ENCODE data around the gene FRY.
A peak's percentile ranks its signal among the peaks of the same experiment; 100 is the strongest.
"Not testable (repeated sequence)": the region's sequence is repeated elsewhere in the genome, so short reads cannot be mapped to it uniquely, and the experiment has no call there.

Gene FRY

DNA sequence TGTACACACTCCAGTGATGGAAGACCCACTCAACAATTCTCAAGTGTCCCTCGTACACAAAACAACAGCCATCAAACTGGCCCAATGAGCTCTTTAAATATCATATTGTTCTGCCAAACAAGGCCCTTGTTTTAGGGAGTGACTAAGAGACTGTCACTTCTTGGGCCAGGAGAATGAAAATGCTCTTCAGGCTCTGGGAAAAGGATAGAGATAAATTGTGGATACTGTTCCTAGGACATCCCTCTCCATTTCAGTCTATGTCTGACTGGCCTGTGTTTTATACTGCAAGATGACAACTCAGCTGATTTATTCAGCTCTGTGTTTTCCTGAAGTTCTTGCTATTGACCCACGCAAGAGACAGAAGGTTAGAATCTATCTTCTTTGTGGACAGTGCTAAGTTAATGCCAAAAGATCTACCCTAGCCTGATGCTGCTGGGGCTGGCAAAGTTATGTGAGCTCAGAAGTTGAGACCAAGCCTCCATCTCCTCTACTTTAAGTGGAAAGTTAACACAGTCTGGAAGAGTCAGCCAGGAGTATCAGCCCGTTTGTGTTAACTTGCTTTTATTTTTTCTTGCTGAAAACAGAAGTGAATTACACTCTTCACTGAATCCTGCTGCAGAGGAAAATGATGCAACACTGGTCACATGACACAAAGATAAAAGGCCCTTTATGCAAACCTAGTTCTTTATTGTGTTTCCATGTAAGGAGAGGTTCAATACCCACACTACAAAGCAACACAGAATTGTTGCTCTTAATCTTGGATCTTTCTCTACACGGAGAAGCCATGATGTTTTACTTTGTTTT, 14.6 kb downstream of the FRY start:
- DNase-seq (ENCODE audit: low read depth): no peak
- TF ChIP-seq, protein P1, sequence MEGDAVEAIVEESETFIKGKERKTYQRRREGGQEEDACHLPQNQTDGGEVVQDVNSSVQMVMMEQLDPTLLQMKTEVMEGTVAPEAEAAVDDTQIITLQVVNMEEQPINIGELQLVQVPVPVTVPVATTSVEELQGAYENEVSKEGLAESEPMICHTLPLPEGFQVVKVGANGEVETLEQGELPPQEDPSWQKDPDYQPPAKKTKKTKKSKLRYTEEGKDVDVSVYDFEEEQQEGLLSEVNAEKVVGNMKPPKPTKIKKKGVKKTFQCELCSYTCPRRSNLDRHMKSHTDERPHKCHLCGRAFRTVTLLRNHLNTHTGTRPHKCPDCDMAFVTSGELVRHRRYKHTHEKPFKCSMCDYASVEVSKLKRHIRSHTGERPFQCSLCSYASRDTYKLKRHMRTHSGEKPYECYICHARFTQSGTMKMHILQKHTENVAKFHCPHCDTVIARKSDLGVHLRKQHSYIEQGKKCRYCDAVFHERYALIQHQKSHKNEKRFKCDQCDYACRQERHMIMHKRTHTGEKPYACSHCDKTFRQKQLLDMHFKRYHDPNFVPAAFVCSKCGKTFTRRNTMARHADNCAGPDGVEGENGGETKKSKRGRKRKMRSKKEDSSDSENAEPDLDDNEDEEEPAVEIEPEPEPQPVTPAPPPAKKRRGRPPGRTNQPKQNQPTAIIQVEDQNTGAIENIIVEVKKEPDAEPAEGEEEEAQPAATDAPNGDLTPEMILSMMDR (IDR thresholded peaks at IDR 0.05; ENCODE audit: control insufficient read depth, extremely low read depth, insufficient read depth): no peak
- H3K4me3 ChIP-seq (ENCODE audit: low read depth, low read length): no peak overlapping the region

DNA sequence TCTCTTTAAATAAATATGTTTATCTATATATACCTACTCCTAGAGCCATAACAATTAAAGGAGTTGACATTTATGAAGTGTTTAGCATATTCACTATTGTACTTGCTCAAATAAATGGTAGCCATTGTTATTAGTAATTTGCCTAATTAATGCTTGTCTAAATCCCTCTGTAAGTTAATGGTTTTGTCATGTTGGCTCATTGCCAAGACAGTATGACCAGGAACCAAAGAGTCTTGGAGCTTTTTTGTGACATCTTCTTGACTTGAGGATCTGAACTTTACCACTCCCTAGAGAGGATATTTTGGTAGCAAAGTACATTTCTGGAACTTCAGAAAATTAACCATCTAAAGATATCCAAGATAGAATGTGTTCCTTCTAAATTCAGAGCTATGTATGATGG, 15.5 kb downstream of the FRY start:
- TF ChIP-seq, protein P1 (IDR thresholded peaks at IDR 0.05; ENCODE audit: control insufficient read depth, extremely low read depth, insufficient read depth): no peak
- DNase-seq (ENCODE audit: low read depth): no peak
- no peak overlapping the region for H3K4me3 ChIP-seq (ENCODE audit: low read depth, low read length)

DNA sequence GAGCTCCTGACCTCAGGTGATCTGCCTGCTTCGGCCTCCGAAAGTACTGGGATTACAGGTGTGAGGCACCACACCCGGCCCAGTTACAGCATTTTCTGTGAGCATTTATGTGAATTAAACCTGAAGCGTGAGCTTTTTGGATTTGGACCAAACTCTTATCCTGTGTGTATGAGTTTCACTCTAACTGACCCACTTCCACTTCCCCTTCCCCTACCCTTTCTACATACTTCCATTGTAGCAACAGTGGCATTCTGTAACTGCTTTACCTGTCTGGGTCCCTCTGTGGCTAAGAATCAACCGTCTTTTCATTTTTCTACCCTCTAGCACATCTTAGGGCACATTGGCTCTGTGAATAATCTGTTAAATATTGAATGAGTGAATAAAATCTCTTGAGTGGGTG, 16.2 kb downstream of the FRY start:
- TF ChIP-seq, protein P1 (IDR thresholded peaks at IDR 0.05; ENCODE audit: control insufficient read depth, extremely low read depth, insufficient read depth): no peak
- DNase-seq (ENCODE audit: low read depth): no peak
- no peak overlapping the region for H3K4me3 ChIP-seq (ENCODE audit: low read depth, low read length)

DNA sequence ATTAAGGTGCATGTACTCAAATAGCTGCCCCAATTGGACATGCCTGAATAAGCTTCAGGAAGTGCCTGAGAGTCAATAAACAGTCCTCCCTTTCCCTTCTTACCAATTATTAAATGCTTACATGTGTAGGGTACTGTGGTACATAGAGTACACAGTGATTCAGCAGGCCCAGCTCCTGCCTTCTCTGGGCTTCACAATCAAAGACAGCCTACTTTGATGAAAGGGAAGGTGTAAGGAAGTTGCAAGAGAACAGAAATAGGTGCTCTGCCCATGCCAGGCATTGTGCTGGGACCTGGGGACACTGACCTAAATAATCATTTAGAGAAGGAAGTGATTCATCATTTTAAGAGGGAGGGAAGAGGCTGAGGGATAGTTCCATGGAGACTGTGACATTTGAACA, 17.2 kb downstream of the FRY start:
- TF ChIP-seq, protein P1 (IDR thresholded peaks at IDR 0.05; ENCODE audit: control insufficient read depth, extremely low read depth, insufficient read depth): no peak
- no peak overlapping the region for H3K4me3 ChIP-seq (ENCODE audit: low read depth, low read length)
- peak; percentile 83 for DNase-seq (ENCODE audit: low read depth)

DNA sequence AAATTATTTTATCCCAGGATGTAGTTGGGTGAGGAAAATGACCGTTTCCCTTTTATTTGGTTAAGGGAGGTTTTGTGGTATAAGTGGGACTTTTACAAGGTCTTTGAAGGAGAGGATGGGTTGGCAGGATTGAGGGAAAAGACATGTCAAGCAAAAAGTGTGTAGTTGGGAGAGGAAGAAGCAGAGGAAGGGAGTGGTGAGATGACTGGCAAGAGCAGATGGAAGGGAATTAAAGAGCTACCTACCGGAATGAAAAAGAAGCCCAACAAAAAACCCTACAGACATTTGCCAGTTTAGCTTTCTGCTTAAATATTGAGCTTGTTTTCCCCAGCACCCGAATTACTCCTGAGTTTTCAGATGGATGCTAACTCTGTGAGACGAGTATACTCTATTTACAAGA, 19.6 kb downstream of the FRY start:
- H3K4me3 ChIP-seq (ENCODE audit: low read depth, low read length): no peak overlapping the region
- no peak for DNase-seq (ENCODE audit: low read depth)
- TF ChIP-seq, protein P1 (IDR thresholded peaks at IDR 0.05; ENCODE audit: control insufficient read depth, extremely low read depth, insufficient read depth): no peak

DNA sequence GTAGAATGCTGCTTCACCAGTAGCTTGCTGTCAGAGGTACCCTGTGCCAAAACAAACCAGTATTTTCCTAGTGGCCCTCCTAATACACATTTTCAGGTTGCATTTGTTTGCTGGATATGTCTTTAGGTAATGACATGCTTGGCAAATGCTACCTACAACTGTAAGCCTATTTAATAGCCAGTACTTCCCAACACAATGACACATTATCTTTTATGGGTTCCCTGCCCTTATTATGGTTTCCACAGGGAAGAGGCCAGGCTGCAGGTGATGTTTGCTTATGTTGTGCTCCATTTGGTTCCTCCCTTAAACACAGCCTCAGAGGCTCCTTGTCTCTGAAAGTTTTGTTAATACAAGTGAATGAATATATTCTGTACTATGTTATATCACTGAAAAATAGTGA, 24.7 kb downstream of the FRY start:
- peak; percentile 84 for DNase-seq (ENCODE audit: low read depth)
- H3K4me3 ChIP-seq (ENCODE audit: low read depth, low read length): no peak overlapping the region
- TF ChIP-seq, protein P1 (IDR thresholded peaks at IDR 0.05; ENCODE audit: control insufficient read depth, extremely low read depth, insufficient read depth): no peak

DNA sequence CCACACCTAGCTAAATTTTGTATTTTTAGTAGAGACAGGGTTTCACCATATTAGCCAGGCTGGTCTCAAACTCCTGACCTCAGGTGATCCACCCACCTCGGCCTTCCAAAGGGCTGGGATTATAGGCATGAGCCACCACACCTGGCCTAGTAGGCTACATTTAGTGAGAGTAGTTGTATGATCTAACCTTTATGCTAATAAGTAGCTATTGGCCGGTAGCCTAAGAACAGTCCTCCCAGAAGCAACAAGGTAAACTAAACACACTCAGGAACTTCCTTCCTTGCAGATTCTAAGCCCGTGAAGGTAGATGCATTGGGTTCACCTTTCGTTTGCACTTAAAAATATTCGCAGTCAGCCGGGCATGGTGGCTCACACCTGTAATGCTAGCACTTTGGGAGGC, 25.8 kb downstream of the FRY start:
- DNase-seq (ENCODE audit: low read depth): peak; percentile 48
- H3K4me3 ChIP-seq (ENCODE audit: low read depth, low read length): not testable (repeated sequence)

Measured in LNCaP clone FGC (cell line).